Smooth muscle cell (in vitro differentiated cells): ENCODE data around the gene FFAR2. TPM values are rescaled to one million over a fixed set of nuclear protein-coding genes. Genes with fewer than 3 reads are reported as not detected.
A peak's percentile ranks its signal among the peaks of the same experiment; 100 is the strongest.

ENCODE experiments used
- DNase-seq: peaks from one replicate; lab custom pipeline; 2025; ENCODE audit not compliant: unreplicated experiment; lab: John Stamatoyannopoulos, UW
- H2AFZ ChIP-seq: fragments of 200-600 bp; sonication (generic); 2 replicates; pipeline ENCODE4 v1.6.0; 2016; ENCODE audit warnings: antibody characterized with exemption, low read depth, mild to moderate bottlenecking
- H3F3A ChIP-seq: fragments of 200-600 bp; sonication (generic); 2 replicates; pipeline ENCODE4 v1.6.0; 2017; ENCODE audit warnings: antibody characterized with exemption, low read depth
- H3K27ac ChIP-seq: fragments of 200-600 bp; sonication (generic); 2 replicates; pipeline ENCODE4 v1.5.1; 2016; ENCODE audit warnings: low read depth, mild to moderate bottlenecking
- H3K27me3 ChIP-seq: fragments of 200-600 bp; sonication (generic); 2 replicates; pipeline ENCODE4 v1.6.1; 2016; ENCODE audit warnings: low read depth, mild to moderate bottlenecking
- H3K36me3 ChIP-seq: fragments of 200-600 bp; sonication (generic); 2 replicates; pipeline ENCODE4 v1.5.1; 2016; ENCODE audit warnings: low read depth
- H3K4me1 ChIP-seq: fragments of 200-600 bp; sonication (generic); 2 replicates; pipeline ENCODE4 v1.5.1; 2016; ENCODE audit warnings: low read depth
- H3K4me2 ChIP-seq: fragments of 200-600 bp; sonication (generic); 2 replicates; pipeline ENCODE4 v1.6.0; 2016; ENCODE audit warnings: mild to moderate bottlenecking
- H3K4me3 ChIP-seq: fragments of 200-600 bp; sonication (generic); 2 replicates; pipeline ENCODE4 v1.5.1; 2016; ENCODE audit warnings: mild to moderate bottlenecking
- H3K79me2 ChIP-seq: fragments of 200-600 bp; sonication (generic); 2 replicates; pipeline ENCODE4 v1.6.0; 2016; ENCODE audit warnings: low read depth, mild to moderate bottlenecking
- H3K9ac ChIP-seq: fragments of 200-600 bp; sonication (generic); 2 replicates; pipeline ENCODE4 v1.6.0; 2016; ENCODE audit warnings: low read depth
- H3K9me3 ChIP-seq: fragments of 200-600 bp; sonication (generic); replicated peaks from 2 replicates; pipeline ENCODE4 v1.5.1; 2016; ENCODE audit warnings: low read depth
- H4K20me1 ChIP-seq: fragments of 200-600 bp; sonication (generic); 2 replicates; pipeline ENCODE4 v1.6.0; 2016; ENCODE audit warnings: low read depth
- CTCF ChIP-seq: fragments of 200-600 bp; sonication (generic); IDR thresholded peaks from 2 replicates; pipeline ENCODE4 v1.5.1; 2017; ENCODE audit warnings: borderline replicate concordance, mild to moderate bottlenecking, antibody characterized with exemption; ENCODE audit not compliant: insufficient read depth, poor library complexity, severe bottlenecking
- WGBS: methylation state at CpG from one replicate; pipeline ENCODE4 v1.1.7; 2016; ENCODE audit warnings: low lambda C conversion rate; 5-methylcytosine and 5-hydroxymethylcytosine counted together
- polyA plus RNA-seq: library from polyadenylated mRNA; unstranded; fragments of >200 nt; fragmentation: Nextera tagmentation; extraction: Ambion mirVana; gene quantifications from 2 replicates; pipeline ENCODE4 v1.2.1, GENCODE V29; 2016
- total RNA-seq: library from RNA; depleted of rRNA; stranded (reverse); fragments of >200 nt; gene quantifications from 2 replicates; pipeline ENCODE4 v1.2.3, GENCODE V29; 2014

FFAR2 gene
- total and polyA plus RNA-seq, 2 experiments from 2014 or later: not detected

- Histone ChIP-seq H3K4me3 (no peak overlapping the region), H3F3A (no peaks in the 10 kb centered on the region), H3K27ac (no peak overlapping the region), H3K79me2 (no peaks in the 10 kb centered on the region), H3K27me3 (no peaks in the 10 kb centered on the region), H3K9me3 (no peaks in the 10 kb centered on the region), H4K20me1 (no peaks in the 10 kb centered on the region), H3K36me3 (no peaks in the 10 kb centered on the region), H3K4me2 (peak overlapping the region; percentile 72), H3K9ac (no peak overlapping the region), H3K4me1 (no peaks in the 10 kb centered on the region), H2AFZ (peak overlapping the region; percentile 33)
- TF ChIP-seq CTCF: peak; percentile 96
- 33% methylated on average over 30 of the region's 30 CpGs for WGBS
- peak; percentile 17 for DNase-seq
Measured at GRCh38 chr19:35495107-35496064, 47.3 kb downstream of the FFAR2 start.

- no peak for DNase-seq
- Histone ChIP-seq H3K36me3 (no peaks in the 10 kb centered on the region), H3K27ac (no peak overlapping the region), H3K79me2 (no peaks in the 10 kb centered on the region), H3F3A (no peaks in the 10 kb centered on the region), H3K4me3 (no peak overlapping the region), H3K9me3 (no peaks in the 10 kb centered on the region), H3K9ac (no peak overlapping the region), H4K20me1 (no peaks in the 10 kb centered on the region), H2AFZ (no peak overlapping the region), H3K4me1 (no peaks in the 10 kb centered on the region), H3K4me2 (no peak overlapping the region), H3K27me3 (no peaks in the 10 kb centered on the region)
- TF ChIP-seq CTCF: no peak
- 85% methylated on average over 14 of the region's 14 CpGs for WGBS
Measured at GRCh38 chr19:35497406-35497805, 49.3 kb downstream of the FFAR2 start.

GRCh38 chr19:35498220-35498619 is 50.2 kb downstream of the FFAR2 start:
- H3K36me3 ChIP-seq: no peaks in the 10 kb centered on the region
- 78% methylated on average over 3 of the region's 3 CpGs for WGBS
- no peaks in the 10 kb centered on the region for H4K20me1 ChIP-seq
- no peak overlapping the region for H3K27ac ChIP-seq
- DNase-seq: no peak
- H2AFZ ChIP-seq: no peak overlapping the region
- no peaks in the 10 kb centered on the region for H3K27me3 ChIP-seq
- no peaks in the 10 kb centered on the region for H3K9me3 ChIP-seq
- no peaks in the 10 kb centered on the region for H3K79me2 ChIP-seq
- H3F3A ChIP-seq: no peaks in the 10 kb centered on the region
- no peaks in the 10 kb centered on the region for H3K4me1 ChIP-seq
- no peak overlapping the region for H3K9ac ChIP-seq
- no peak overlapping the region for H3K4me3 ChIP-seq
- no peak overlapping the region for H3K4me2 ChIP-seq
- no peak for TF ChIP-seq CTCF
